GM12878 (cell line): ENCODE results near the gene RPS8. TPM values are rescaled to one million over a fixed set of nuclear protein-coding genes. Genes with fewer than 3 reads are reported as not detected.
A peak's percentile ranks its signal among the peaks of the same experiment; 100 is the strongest.

Source experiments
- polyA plus RNA-seq, 11 experiments: library from polyadenylated mRNA; depleted of rRNA in 4 of 11; unstranded in 6 of 11; stranded (reverse) in 5 of 11; fragments of >200 nt; fragmentation: Nextera tagmentation in 4 of 11; fragmentation: Illumina TruSeq in 1 of 11; extraction: Ambion mirVana in 4 of 11; extraction: Trizol in 1 of 11; gene quantifications; 1 replicate in 1 of 11; 2 replicates in 10 of 11; pipeline versions ENCODE4 v1.2.1 to v1.2.3, GENCODE V29; 2011 to 2016; ENCODE audit warnings: inconsistent platforms in 2 of 11, missing spikeins in 2 of 11, low read depth in 1 of 11
- small RNA-seq: library from RNA; depleted of rRNA; stranded (forward); fragments of <200 nt; gene quantifications from one replicate; pipeline ENCODE3, GENCODE V24; 2014
- total RNA-seq, 4 experiments: library from RNA; depleted of rRNA in 3 of 4; stranded (reverse); fragments of >200 nt in 3 of 4; fragmentation: Illumina TruSeq in 1 of 4; extraction: Trizol in 1 of 4; gene quantifications; 2 replicates each; pipeline versions ENCODE4 v1.2.1 to v1.2.3, GENCODE V29; 2013 to 2021

RPS8 gene
- total and polyA plus RNA-seq, 10 of the 15 experiments (the other 5 are each of a cell fraction or from before 2014, with no cell fraction given) = 1,296 to 3,461 (median 2,877) TPM

Small RNAs within 50 kb of the gene (small RNA-seq; reads per million reads assigned to genes)
- gene RNU5D-1 (194 reads per million, percentile 99 among the genes with 10 or more reads in this experiment), gene SNORD38A (272 reads per million, percentile 99 among the genes with 10 or more reads in this experiment), gene SNORD38B (not detected), gene SNORD46 (3,353 reads per million, percentile 100 among the genes with 10 or more reads in this experiment), gene SNORD55 (not detected)

Other genes with a start within 250 kb of the RPS8 start
Only the 7 nearest of the 12 such genes appear.
- not detected in 2 replicates for gene RNU5D-1, start 44.4 kb upstream of the RPS8 start, total RNA-seq (2014; rRNA removed)
- gene RNU5D-1, start 44.4 kb upstream of the RPS8 start, total RNA-seq (2014; rRNA removed; fragmentation: Illumina TruSeq; extraction: Trizol) = not detected in 2 replicates
- not detected in 2 replicates for gene RNU5D-1, start 44.4 kb upstream of the RPS8 start, total RNA-seq (2021)
- gene RNU5D-1, start 44.4 kb upstream of the RPS8 start, polyA plus RNA-seq (2011; rRNA removed) = not detected in 2 replicates
- not detected in 2 replicates for gene RNU5D-1, start 44.4 kb upstream of the RPS8 start, polyA plus RNA-seq (2014; fragmentation: Illumina TruSeq; extraction: Trizol)
- not detected for gene RNU5D-1, start 44.4 kb upstream of the RPS8 start, polyA plus RNA-seq (2014; fragmentation: Nextera tagmentation; extraction: Ambion mirVana)
- gene RNU5D-1, start 44.4 kb upstream of the RPS8 start, polyA plus RNA-seq (2014; rRNA removed) = not detected in 2 replicates
- gene RNU5D-1, start 44.4 kb upstream of the RPS8 start, polyA plus RNA-seq (2016; fragmentation: Nextera tagmentation; extraction: Ambion mirVana) = not detected
- gene KIF2C, start 35.7 kb upstream of the RPS8 start, total RNA-seq (2014; rRNA removed) = 73.1 and 78.7 TPM in 2 replicates
- gene KIF2C, start 35.7 kb upstream of the RPS8 start, total RNA-seq (2014; rRNA removed; fragmentation: Illumina TruSeq; extraction: Trizol) = 80.7 and 85.6 TPM in 2 replicates
- gene KIF2C, start 35.7 kb upstream of the RPS8 start, total RNA-seq (2021) = 75.0 and 81.9 TPM in 2 replicates
- gene KIF2C, start 35.7 kb upstream of the RPS8 start, polyA plus RNA-seq (2011; rRNA removed) = 95.0 and 97.8 TPM in 2 replicates
- gene KIF2C, start 35.7 kb upstream of the RPS8 start, polyA plus RNA-seq (2014; fragmentation: Illumina TruSeq; extraction: Trizol) = 88.9 and 99.3 TPM in 2 replicates
- gene KIF2C, start 35.7 kb upstream of the RPS8 start, polyA plus RNA-seq (2014; fragmentation: Nextera tagmentation; extraction: Ambion mirVana) = 10 to 100 TPM; 42.3 to 45.5 TPM
- 70.8 and 75.1 TPM in 2 replicates for gene KIF2C, start 35.7 kb upstream of the RPS8 start, polyA plus RNA-seq (2014; rRNA removed)
- 100 to 1,000 TPM in 1 of 2 experiments, 10 to 100 TPM in 1; 99.3 to 104 TPM for gene KIF2C, start 35.7 kb upstream of the RPS8 start, polyA plus RNA-seq (2016; fragmentation: Nextera tagmentation; extraction: Ambion mirVana)
- 0.65 and 0.85 TPM in 2 replicates for gene BEST4, start 12.6 kb downstream of the RPS8 start, total RNA-seq (2014; rRNA removed)
- gene BEST4, start 12.6 kb downstream of the RPS8 start, total RNA-seq (2014; rRNA removed; fragmentation: Illumina TruSeq; extraction: Trizol) = 0.40 and 0.46 TPM in 2 replicates
- gene BEST4, start 12.6 kb downstream of the RPS8 start, total RNA-seq (2021) = 1.3 and 1.5 TPM in 2 replicates
- gene BEST4, start 12.6 kb downstream of the RPS8 start, polyA plus RNA-seq (2011; rRNA removed) = 0.08 TPM in 1 of 2 replicates, not detected in the other
- 0.38 and 0.73 TPM in 2 replicates for gene BEST4, start 12.6 kb downstream of the RPS8 start, polyA plus RNA-seq (2014; fragmentation: Illumina TruSeq; extraction: Trizol)
- gene BEST4, start 12.6 kb downstream of the RPS8 start, polyA plus RNA-seq (2014; fragmentation: Nextera tagmentation; extraction: Ambion mirVana) = under 1 TPM; 0.06 to 0.20 TPM
- 0.76 and 0.94 TPM in 2 replicates for gene BEST4, start 12.6 kb downstream of the RPS8 start, polyA plus RNA-seq (2014; rRNA removed)
- gene BEST4, start 12.6 kb downstream of the RPS8 start, polyA plus RNA-seq (2016; fragmentation: Nextera tagmentation; extraction: Ambion mirVana) = under 1 TPM; 0.43 to 0.98 TPM
- 19.9 and 23.1 TPM in 2 replicates for gene PLK3, start 24.8 kb downstream of the RPS8 start, total RNA-seq (2014; rRNA removed)
- gene PLK3, start 24.8 kb downstream of the RPS8 start, total RNA-seq (2014; rRNA removed; fragmentation: Illumina TruSeq; extraction: Trizol) = 8.1 and 9.0 TPM in 2 replicates
- 16.5 and 20.9 TPM in 2 replicates for gene PLK3, start 24.8 kb downstream of the RPS8 start, total RNA-seq (2021)
- gene PLK3, start 24.8 kb downstream of the RPS8 start, polyA plus RNA-seq (2011; rRNA removed) = 6.4 and 11.6 TPM in 2 replicates
- gene PLK3, start 24.8 kb downstream of the RPS8 start, polyA plus RNA-seq (2014; fragmentation: Illumina TruSeq; extraction: Trizol) = 5.4 and 9.3 TPM in 2 replicates
- gene PLK3, start 24.8 kb downstream of the RPS8 start, polyA plus RNA-seq (2014; fragmentation: Nextera tagmentation; extraction: Ambion mirVana) = 1 to 10 TPM; 1.5 to 1.9 TPM
- 23.2 and 29.2 TPM in 2 replicates for gene PLK3, start 24.8 kb downstream of the RPS8 start, polyA plus RNA-seq (2014; rRNA removed)
- 10 to 100 TPM; 12.5 to 17.5 TPM for gene PLK3, start 24.8 kb downstream of the RPS8 start, polyA plus RNA-seq (2016; fragmentation: Nextera tagmentation; extraction: Ambion mirVana)
- gene DYNLT4, start 31.8 kb downstream of the RPS8 start, total RNA-seq (2014; rRNA removed) = not detected in 2 replicates
- not detected in 2 replicates for gene DYNLT4, start 31.8 kb downstream of the RPS8 start, total RNA-seq (2014; rRNA removed; fragmentation: Illumina TruSeq; extraction: Trizol)
- gene DYNLT4, start 31.8 kb downstream of the RPS8 start, total RNA-seq (2021) = 0.28 and 0.45 TPM in 2 replicates
- gene DYNLT4, start 31.8 kb downstream of the RPS8 start, polyA plus RNA-seq (2011; rRNA removed) = not detected in 2 replicates
- gene DYNLT4, start 31.8 kb downstream of the RPS8 start, polyA plus RNA-seq (2014; fragmentation: Illumina TruSeq; extraction: Trizol) = not detected in 2 replicates
- not detected for gene DYNLT4, start 31.8 kb downstream of the RPS8 start, polyA plus RNA-seq (2014; fragmentation: Nextera tagmentation; extraction: Ambion mirVana)
- gene DYNLT4, start 31.8 kb downstream of the RPS8 start, polyA plus RNA-seq (2014; rRNA removed) = not detected in 2 replicates
- under 1 TPM in 1 of 2 experiments, not detected in 1; 0.23 TPM for gene DYNLT4, start 31.8 kb downstream of the RPS8 start, polyA plus RNA-seq (2016; fragmentation: Nextera tagmentation; extraction: Ambion mirVana)
- 0.44 and 1.1 TPM in 2 replicates for gene BTBD19, start 33.0 kb downstream of the RPS8 start, total RNA-seq (2014; rRNA removed)
- 0.18 and 0.45 TPM in 2 replicates for gene BTBD19, start 33.0 kb downstream of the RPS8 start, total RNA-seq (2014; rRNA removed; fragmentation: Illumina TruSeq; extraction: Trizol)
- gene BTBD19, start 33.0 kb downstream of the RPS8 start, total RNA-seq (2021) = 1.6 and 2.7 TPM in 2 replicates
- 0.30 and 0.67 TPM in 2 replicates for gene BTBD19, start 33.0 kb downstream of the RPS8 start, polyA plus RNA-seq (2011; rRNA removed)
- 0.29 and 0.37 TPM in 2 replicates for gene BTBD19, start 33.0 kb downstream of the RPS8 start, polyA plus RNA-seq (2014; fragmentation: Illumina TruSeq; extraction: Trizol)
- under 1 TPM; 0.13 to 0.40 TPM for gene BTBD19, start 33.0 kb downstream of the RPS8 start, polyA plus RNA-seq (2014; fragmentation: Nextera tagmentation; extraction: Ambion mirVana)
- 1.0 and 3.0 TPM in 2 replicates for gene BTBD19, start 33.0 kb downstream of the RPS8 start, polyA plus RNA-seq (2014; rRNA removed)
- gene BTBD19, start 33.0 kb downstream of the RPS8 start, polyA plus RNA-seq (2016; fragmentation: Nextera tagmentation; extraction: Ambion mirVana) = under 1 TPM; 0.18 to 0.23 TPM
- gene PTCH2, start 67.7 kb downstream of the RPS8 start, total RNA-seq (2014; rRNA removed) = 0.11 and 0.27 TPM in 2 replicates
- 7.6 and 8.4 TPM in 2 replicates for gene PTCH2, start 67.7 kb downstream of the RPS8 start, total RNA-seq (2014; rRNA removed; fragmentation: Illumina TruSeq; extraction: Trizol)
- 0.87 and 0.96 TPM in 2 replicates for gene PTCH2, start 67.7 kb downstream of the RPS8 start, total RNA-seq (2021)
- 0.07 and 0.16 TPM in 2 replicates for gene PTCH2, start 67.7 kb downstream of the RPS8 start, polyA plus RNA-seq (2011; rRNA removed)
- gene PTCH2, start 67.7 kb downstream of the RPS8 start, polyA plus RNA-seq (2014; fragmentation: Illumina TruSeq; extraction: Trizol) = 0.03 TPM in 1 of 2 replicates, not detected in the other
- gene PTCH2, start 67.7 kb downstream of the RPS8 start, polyA plus RNA-seq (2014; fragmentation: Nextera tagmentation; extraction: Ambion mirVana) = under 1 TPM; 0.06 to 0.18 TPM
- 0.06 and 0.09 TPM in 2 replicates for gene PTCH2, start 67.7 kb downstream of the RPS8 start, polyA plus RNA-seq (2014; rRNA removed)
- under 1 TPM; 0.04 to 0.33 TPM for gene PTCH2, start 67.7 kb downstream of the RPS8 start, polyA plus RNA-seq (2016; fragmentation: Nextera tagmentation; extraction: Ambion mirVana)